OCI-M2 (cell line): Measurements from ENCODE around the gene TUBGCP5.

Experiments used
- DNase-seq: peaks from one replicate; lab custom pipeline; 2025; ENCODE audit not compliant: unreplicated experiment; lab: John Stamatoyannopoulos, UW

TUBGCP5 gene

GRCh38 chr15:22979238-22980188, 59.9 kb downstream of the TUBGCP5 start:
- DNase-seq = no peak

- no peak for DNase-seq
Measured at GRCh38 chr15:22978691-22979237, 60.6 kb downstream of the TUBGCP5 start.

DNA sequence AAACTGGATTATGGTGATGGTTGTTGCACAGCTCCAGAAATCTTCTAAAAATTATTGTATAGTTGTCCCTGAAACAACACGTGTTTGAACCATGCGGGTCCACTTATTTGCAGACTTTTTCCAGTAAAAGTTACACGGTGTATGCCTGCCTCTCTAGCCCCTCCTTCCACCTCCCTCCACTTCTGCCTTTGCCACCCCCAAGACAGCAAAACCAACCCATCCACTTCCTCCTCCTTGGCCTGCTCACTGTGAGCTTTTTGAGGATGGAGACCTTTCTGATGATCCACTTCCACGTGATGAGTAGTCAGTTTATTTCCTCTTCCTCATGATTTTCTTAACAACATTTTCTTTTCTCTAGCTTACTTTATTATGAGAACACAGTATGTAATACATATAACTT, 64.6 kb downstream of the TUBGCP5 start:
- DNase-seq = no peak

DNA sequence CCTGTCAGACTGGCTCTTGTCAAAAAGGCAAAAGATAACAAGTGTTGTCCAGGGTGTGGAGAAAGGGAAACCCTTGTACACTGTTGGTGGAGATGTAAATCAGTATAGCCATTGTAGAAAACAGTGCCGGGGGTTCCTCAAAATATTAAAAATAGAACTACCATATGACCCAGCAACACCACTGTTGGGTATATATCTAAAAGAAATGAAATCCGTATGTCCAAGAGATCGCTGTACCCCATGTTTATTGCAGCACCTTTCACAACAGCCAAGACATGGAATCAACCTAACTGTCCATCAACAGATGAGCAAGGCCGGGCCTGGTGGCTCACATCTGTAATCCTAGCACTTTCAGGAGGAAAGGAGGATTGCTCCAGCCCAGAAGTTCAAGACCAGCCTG, 65.4 kb downstream of the TUBGCP5 start:
- no peak for DNase-seq

DNA sequence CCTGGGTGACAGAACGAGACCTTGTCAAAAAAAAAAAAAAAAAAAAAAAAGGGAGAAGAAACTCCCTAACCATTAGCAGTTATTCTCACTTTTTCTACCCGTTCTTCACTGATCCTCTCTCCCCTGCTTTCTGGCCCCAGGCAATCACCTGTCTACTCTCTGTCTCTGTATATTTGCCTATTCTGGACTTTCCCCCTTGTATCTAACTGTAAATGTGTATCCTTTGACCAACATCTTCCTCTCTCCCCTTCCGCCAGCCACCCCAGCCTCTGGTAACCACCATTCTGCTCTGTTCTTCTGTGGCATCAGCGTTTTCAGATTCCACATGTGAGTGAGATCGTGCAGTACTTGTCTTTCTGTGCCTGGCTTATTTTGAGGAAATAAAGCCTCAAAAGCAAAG, 66.1 kb downstream of the TUBGCP5 start:
- DNase-seq = no peak

DNA sequence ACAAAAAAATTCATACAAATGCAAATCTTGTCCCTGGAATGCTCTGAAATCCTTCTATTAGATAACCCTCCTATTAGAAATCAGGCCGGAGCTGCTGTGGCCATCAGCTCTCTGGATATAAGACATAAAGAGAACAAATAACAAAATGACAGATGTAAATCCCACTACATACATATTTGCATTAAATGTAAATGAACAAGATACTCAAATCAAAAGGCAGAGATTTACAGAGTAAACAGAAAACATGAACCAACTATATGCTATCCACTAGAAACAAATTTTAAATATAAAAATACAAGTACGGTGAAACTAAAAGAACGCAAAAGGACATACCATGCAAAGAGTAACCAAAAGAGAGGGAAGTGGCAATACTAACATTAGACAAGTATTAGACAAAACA, 69.9 kb downstream of the TUBGCP5 start:
- DNase-seq = no peak

- DNase-seq = no peak
Measured at GRCh38 chr15:22968366-22968765, 71.0 kb downstream of the TUBGCP5 start.

GRCh38 chr15:22967084-22967770, 72.1 kb downstream of the TUBGCP5 start:
- no peak for DNase-seq

DNA sequence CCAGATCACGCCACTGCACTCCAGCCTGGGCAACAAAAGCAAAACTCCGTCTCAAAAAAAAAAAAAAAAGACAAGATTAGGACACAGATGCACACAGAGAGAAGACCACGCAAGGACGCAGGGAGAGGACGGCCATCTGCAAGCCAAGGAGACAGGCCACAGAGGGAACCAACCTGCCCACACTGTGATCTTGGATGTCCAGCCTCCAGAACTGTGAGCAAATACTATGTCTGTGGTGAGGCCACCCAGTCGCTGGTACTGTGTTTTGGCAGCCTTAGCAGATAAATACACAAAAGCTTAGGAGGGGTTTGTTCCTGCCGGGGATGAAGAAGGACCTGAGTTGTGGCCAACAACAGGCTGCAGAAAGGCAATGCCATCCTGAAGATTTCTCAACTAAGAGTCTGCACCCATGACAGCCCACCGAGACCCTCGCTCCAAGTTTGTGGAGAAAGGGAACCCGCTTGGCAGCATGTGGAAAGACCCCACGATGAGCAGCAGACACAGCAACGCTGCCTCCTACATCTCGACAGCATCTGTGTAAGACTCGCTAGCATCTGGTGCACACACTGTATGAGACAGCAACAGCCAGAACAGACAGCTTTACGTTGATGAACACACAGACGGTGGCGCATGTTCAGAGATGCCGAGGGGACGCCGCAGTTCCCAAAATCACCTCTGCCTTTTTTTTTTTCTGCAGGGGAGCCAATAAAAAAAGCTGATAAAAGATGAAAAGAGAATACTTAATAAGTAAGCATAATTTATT, 72.9 kb downstream of the TUBGCP5 start:
- no peak for DNase-seq

- no peak for DNase-seq
Measured at GRCh38 chr15:22963641-22964040, 75.7 kb downstream of the TUBGCP5 start.

DNA sequence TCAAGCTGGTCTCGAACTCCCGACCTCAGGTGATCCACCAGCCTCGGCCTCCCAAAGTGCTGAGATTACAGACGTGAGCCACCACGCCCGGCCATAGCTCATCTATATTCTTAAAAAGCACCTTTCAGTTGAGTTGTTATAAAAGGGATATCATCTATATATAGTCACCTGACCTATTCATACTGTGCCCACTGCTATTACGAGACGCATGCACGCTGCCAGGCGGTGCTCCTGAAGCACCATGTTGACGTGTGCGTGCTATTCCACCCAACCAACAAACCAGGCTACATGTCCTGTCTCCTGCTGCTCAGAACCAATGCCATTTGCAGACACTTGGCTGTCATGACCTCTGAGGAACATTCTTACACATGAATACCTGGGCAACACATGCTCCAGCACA, 76.8 kb downstream of the TUBGCP5 start:
- no peak for DNase-seq

DNA sequence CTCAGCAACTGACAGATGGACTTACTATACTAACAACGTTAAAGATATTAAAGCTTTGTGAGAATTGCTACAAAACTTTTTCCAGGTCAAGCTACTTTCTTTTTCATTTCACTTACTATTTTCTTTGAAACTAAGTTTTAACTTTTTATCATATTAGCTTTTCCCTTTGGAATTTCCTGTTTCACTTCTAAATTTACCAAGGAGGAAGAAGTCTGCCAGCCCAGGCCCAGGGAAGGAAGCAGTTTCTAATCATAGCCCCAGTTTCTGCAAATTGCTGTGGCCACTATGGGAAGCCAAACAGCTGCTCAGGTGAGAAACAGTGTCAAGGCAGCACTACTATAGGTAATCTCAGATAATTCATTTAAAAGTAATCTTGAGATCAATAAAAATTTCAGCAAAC, 77.6 kb downstream of the TUBGCP5 start:
- DNase-seq = no peak

DNA sequence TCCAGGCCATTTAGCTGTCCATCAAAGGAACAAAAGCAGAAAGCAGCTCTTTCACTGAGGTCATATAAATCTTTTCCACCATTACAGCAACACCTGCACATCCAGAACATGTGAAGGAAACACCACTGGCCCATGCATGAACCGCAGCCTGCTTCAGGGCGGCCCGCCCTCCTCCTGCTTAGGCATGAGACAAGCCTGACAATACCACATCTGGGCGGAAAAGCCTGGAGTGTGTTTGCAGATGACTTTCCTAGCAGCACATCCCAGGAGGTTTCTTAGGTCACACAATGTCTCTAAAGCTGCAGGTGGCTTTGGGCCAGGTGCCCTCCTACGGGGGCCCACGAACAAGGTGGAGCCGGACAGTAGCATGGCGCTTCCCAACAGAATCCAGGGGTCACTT, 78.8 kb downstream of the TUBGCP5 start:
- DNase-seq = no peak

- DNase-seq = no peak
Measured at GRCh38 chr15:22960126-22960525, 79.2 kb downstream of the TUBGCP5 start.

DNA sequence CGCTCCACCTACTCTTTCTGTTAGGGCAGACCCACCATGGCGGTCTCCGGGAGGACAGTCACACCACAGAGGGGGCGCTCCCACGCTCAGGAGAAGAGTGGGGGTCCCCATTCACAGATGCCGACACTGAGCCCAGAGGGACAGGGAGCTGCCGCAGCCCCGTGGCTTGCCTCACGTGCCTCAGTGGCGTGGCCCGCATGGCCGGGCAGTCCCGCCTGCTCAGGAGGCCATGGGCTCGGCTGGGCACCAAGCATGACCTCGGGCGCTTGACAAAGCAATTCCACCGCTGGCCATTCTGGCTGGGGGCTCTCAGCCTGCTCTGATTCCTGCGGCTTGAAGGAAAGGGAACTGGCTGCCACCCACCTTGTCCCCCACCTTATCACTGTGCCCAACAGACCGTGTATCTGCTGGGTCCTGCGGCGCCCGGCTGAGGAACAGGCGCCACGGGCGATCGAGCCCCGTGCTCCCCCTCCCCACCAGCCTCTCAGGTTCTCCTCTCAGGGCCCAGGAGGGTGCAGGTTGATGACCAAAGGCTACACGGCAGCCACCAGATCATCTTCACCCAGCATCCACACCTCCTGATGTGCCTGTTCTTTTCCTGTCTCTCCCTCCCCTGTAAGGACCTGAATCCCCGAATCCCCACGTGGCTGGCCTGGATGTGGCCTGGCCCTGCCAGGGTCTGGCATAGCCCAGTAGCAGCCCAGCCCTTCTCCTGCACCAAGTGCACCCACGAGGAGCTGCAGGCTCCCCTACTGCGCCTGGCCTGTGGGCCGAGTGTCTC, 79.9 kb downstream of the TUBGCP5 start:
- DNase-seq = no peak

DNA sequence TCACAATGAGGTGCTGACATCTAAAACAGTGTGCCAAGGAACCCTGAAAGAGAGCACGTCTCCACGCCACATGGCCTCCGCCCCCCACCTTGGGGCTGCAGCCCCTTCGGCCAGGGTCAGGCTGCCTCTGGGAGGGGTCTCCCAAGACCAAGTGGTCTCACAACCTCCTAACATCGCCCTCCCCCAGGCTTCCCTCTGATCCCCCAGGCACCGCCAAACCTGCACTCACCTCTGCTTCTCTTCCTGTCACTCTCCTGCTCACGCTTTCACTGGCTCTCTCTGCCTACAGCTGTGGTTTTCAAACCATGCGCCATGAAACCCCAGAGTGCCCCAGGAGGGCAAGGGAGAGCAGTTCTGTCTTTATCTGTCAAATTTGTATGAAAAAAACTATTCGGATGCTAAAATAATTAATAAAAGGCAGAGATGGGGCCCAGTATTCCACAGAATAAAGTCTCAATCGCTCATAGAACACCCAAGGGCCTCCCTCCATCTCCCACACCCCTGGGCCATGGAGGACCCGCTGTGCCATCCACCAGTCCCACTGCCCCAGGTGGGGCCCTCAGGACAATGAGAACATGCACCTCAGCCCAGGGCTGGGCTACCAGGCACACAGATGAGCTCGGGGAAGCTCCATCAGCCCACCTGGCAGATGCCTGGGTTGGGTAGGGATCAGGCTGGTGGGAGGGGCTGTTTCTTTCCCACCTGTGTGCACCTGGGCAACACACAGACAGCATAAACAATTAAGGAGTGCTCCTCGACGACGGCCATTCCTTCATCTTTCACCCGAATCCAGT, 80.7 kb downstream of the TUBGCP5 start:
- DNase-seq = no peak

GRCh38 chr15:22956978-22957260, 82.5 kb downstream of the TUBGCP5 start:
- no peak for DNase-seq

GRCh38 chr15:22956257-22956977, 83.0 kb downstream of the TUBGCP5 start:
- no peak for DNase-seq

DNA sequence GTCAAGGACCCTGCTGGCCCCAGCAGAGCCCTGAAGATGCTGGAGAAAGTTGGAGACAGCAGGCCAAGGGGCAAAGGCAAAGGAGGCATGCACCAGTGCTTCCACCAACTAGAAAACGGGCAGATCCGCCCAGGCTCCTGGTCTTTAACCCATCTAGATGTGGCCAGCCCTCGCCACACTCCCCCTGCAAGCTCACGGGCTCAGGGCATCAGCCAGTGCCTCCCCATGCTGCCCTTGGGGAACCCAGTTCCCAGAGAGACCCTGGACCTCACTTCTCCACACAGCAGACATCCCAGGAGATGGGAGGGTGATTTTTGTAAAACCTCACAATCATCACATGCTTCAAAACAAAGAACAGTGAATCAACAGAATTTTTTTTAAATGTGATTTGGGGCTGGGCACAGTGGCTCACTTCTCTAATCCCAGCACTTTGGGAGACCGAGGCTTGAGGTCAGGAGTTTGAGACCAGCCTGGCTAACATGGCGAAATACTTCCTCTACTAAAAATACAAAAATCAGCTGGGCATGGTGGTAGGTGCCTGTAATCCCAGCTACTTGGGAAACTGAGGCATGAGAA, 83.7 kb downstream of the TUBGCP5 start:
- no peak for DNase-seq
